Endothelial cell of umbilical vein (primary cell): Measurements from ENCODE around the gene SH3TC1. TPM values are rescaled to one million over a fixed set of nuclear protein-coding genes. Genes with fewer than 3 reads are reported as not detected.

Experiments used
- BruUV-seq: library from RNA; stranded (reverse); fragments of 400-500 nt; replicated peaks from 2 replicates; lab custom pipeline; 2021; lab: Mats Ljungman, UMichigan
- CTCF ChIA-PET: fragments of 300-600, 350-600 bp; sonication (Branson Sonifier 250); formaldehyde crosslinking; loops from one replicate; lab custom pipeline; 2021; ENCODE audit warnings: antibody characterized with exemption, inconsistent platforms; lab: Charles Lee
- POLR2A ChIA-PET: fragments of 300-600, 350-600 bp; sonication (Branson Sonifier 250); formaldehyde crosslinking; loops from one replicate; lab custom pipeline; 2021; ENCODE audit warnings: antibody characterized with exemption, inconsistent platforms; lab: Charles Lee
- DNase-seq: peaks from one replicate; pipeline ENCODE4 v3.0.0-alpha.2; 2011; ENCODE audit warnings: low read depth, low spot score
- FAIRE-seq: peaks from 2 replicates; lab custom pipeline; 2011; peaks lifted over from hg19 to GRCh38; lab: Jason Lieb, UNC
- H2AFZ ChIP-seq: 2 replicates; pipeline ENCODE4 v1.6.0; 2012; ENCODE audit warnings: low read depth, low read length, control low read depth, inconsistent platforms
- H3K27ac ChIP-seq: 2 replicates; pipeline ENCODE4 v1.5.1; 2011; ENCODE audit warnings: low read depth, mild to moderate bottlenecking, control low read depth, low read length, moderate library complexity; ENCODE audit not compliant: insufficient read depth
- H3K27me3 ChIP-seq, 2 experiments: 2 replicates each; pipeline versions ENCODE4 v1.6.0 to v1.6.1; 2011; ENCODE audit warnings: low read length in 2 of 2, mixed read lengths in 1 of 2; ENCODE audit not compliant: control insufficient read depth in 2 of 2, insufficient read depth in 2 of 2
- H3K36me3 ChIP-seq, 2 experiments: 2 replicates in 1 of 2; 3 replicates in 1 of 2; pipeline ENCODE4 v1.5.1; 2011; ENCODE audit warnings: low read length in 2 of 2, mild to moderate bottlenecking in 1 of 2, moderate library complexity in 1 of 2; ENCODE audit not compliant: control insufficient read depth in 2 of 2, insufficient read depth in 2 of 2; ENCODE audit errors: extremely low read depth in 1 of 2
- H3K4me1 ChIP-seq: 3 replicates; pipeline ENCODE4 v1.5.1; 2011; ENCODE audit warnings: mild to moderate bottlenecking, low read length; ENCODE audit not compliant: control insufficient read depth, insufficient read depth; ENCODE audit errors: extremely low read depth
- H3K4me2 ChIP-seq: 2 replicates; pipeline ENCODE4 v1.6.1; 2011; ENCODE audit warnings: low read length, control low read depth, mixed read lengths; ENCODE audit not compliant: insufficient read depth
- H3K4me3 ChIP-seq, 3 experiments: fragments of 200-600 bp in 1 of 3; sonication (generic), shearing (Covaris generic) in 1 of 3; replicated peaks in 1 of 3; 2 replicates each; pipeline ENCODE4 v1.5.1; 2011 to 2016; ENCODE audit warnings: control low read depth in 3 of 3, low read length in 3 of 3, mild to moderate bottlenecking in 2 of 3, inconsistent platforms in 1 of 3, low read depth in 1 of 3, moderate library complexity in 1 of 3; ENCODE audit not compliant: insufficient read depth in 1 of 3
- H3K79me2 ChIP-seq: 2 replicates; pipeline ENCODE4 v1.6.0; 2012; ENCODE audit warnings: low read length, inconsistent platforms; ENCODE audit not compliant: control insufficient read depth, insufficient read depth
- H3K9ac ChIP-seq: replicated peaks from 2 replicates; pipeline ENCODE3; 2011; ENCODE audit warnings: low read length, control low read depth; ENCODE audit not compliant: insufficient read depth; ENCODE audit errors: extremely low read depth
- H3K9me1 ChIP-seq: replicated peaks from 3 replicates; pipeline ENCODE4 v1.6.0; 2011; ENCODE audit warnings: mild to moderate bottlenecking, low read length; ENCODE audit not compliant: control insufficient read depth, insufficient read depth; ENCODE audit errors: extremely low read depth
- H3K9me3 ChIP-seq: replicated peaks from 2 replicates; pipeline ENCODE4 v1.5.1; 2012; ENCODE audit warnings: low read length, inconsistent platforms; ENCODE audit not compliant: control insufficient read depth, insufficient read depth
- H4K20me1 ChIP-seq: replicated peaks from 2 replicates; pipeline ENCODE3; 2011; ENCODE audit warnings: mild to moderate bottlenecking, low read length; ENCODE audit not compliant: control insufficient read depth, insufficient read depth; ENCODE audit errors: extremely low read depth
- CTCF ChIP-seq, 2 donors: IDR thresholded peaks; 1 replicate in 1 of 2; 2 replicates in 1 of 2; pipeline ENCODE4 v1.5.1; 2011; ENCODE audit warnings: low read length in 2 of 2, mild to moderate bottlenecking in 2 of 2, moderate library complexity in 2 of 2, control low read depth in 1 of 2, inconsistent platforms in 1 of 2, low read depth in 1 of 2; ENCODE audit not compliant: insufficient read depth in 1 of 2; ENCODE audit errors: extremely low read depth in 1 of 2
- EZH2 ChIP-seq: IDR thresholded peaks from 2 replicates; pipeline ENCODE4 v1.6.1; 2012; ENCODE audit warnings: borderline replicate concordance, low read depth, mild to moderate bottlenecking, moderate library complexity, low read length, inconsistent platforms; ENCODE audit not compliant: severe bottlenecking
- FOS ChIP-seq: IDR thresholded peaks from 2 replicates; pipeline ENCODE4 v1.6.1; 2011; ENCODE audit warnings: mild to moderate bottlenecking, low read length, moderate library complexity, borderline replicate concordance; ENCODE audit not compliant: insufficient read depth
- JUN ChIP-seq: IDR thresholded peaks from 2 replicates; pipeline ENCODE4 v1.6.1; 2011; ENCODE audit warnings: borderline replicate concordance, low read depth; ENCODE audit not compliant: insufficient read length, insufficient read depth
- MAX ChIP-seq: IDR thresholded peaks from 2 replicates; pipeline ENCODE4 v1.6.1; 2011; ENCODE audit not compliant: insufficient read depth, insufficient read length
- MYC ChIP-seq: IDR thresholded peaks from one replicate; pipeline ENCODE4 v1.6.1; 2011; ENCODE audit warnings: mild to moderate bottlenecking, low read depth, low read length
- POLR2A ChIP-seq: IDR thresholded peaks from 2 replicates; pipeline ENCODE4 v1.6.1; 2012; ENCODE audit warnings: low read depth, mild to moderate bottlenecking, control low read depth, low read length
- POLR2AphosphoS5 ChIP-seq: IDR thresholded peaks from 2 replicates; pipeline ENCODE4 v1.6.1; 2012; ENCODE audit warnings: low read depth, mild to moderate bottlenecking, control low read depth, low read length, moderate library complexity; ENCODE audit not compliant: insufficient read depth
- dilution Hi-C: fragments of 300-500 bp; cut with MboI; formaldehyde crosslinking; loops from one replicate; pipeline ENCODE4 v1.15.0; 2019; ENCODE audit warnings: low sequenced_read_pairs; ENCODE audit not compliant: extremely low pct_ligation_motif_present
- intact Hi-C: fragments of 100-400 bp; cut with micrococcal nuclease; formaldehyde crosslinking; loops from one replicate; pipeline ENCODE4 v1.10.0; 2022
- polyA plus RNA-seq, 4 experiments: library from polyadenylated mRNA; depleted of rRNA in 3 of 4; stranded (reverse) in 3 of 4; unstranded in 1 of 4; fragments of >200 nt; gene quantifications; 2 replicates each; pipeline versions ENCODE4 v1.2.1 to v1.2.3, GENCODE V29; 2011 to 2012; ENCODE audit warnings: missing spikeins in 1 of 4
- total RNA-seq: library from RNA; stranded (reverse); gene quantifications from 2 replicates; pipeline ENCODE4 v1.2.3, GENCODE V29; 2021

The SH3TC1 gene
- total and polyA plus RNA-seq, 2 donors (not counting 3 experiments of a cell fraction or from before 2014, with no cell fraction given), result 96.5 to 192 TPM

- Histone ChIP-seq H4K20me1 (no peaks in the 10 kb centered on the region), H3K9ac (no peak overlapping the region), H3K4me3 (no peak overlapping the region), H2AFZ (no peak overlapping the region), H3K4me1 (no peaks in the 10 kb centered on the region), H3K79me2 (no peaks in the 10 kb centered on the region), H3K27me3 (peaks cover 0 to 3% of the 10 kb centered on the region in 2 experiments), H3K9me1 (no peaks in the 10 kb centered on the region), H3K9me3 (no peaks in the 10 kb centered on the region), H3K27ac (no peak overlapping the region), H3K36me3 (no peaks in the 10 kb centered on the region), H3K4me2 (no peak overlapping the region)
- intact Hi-C loops (no loop called here), dilution Hi-C loops (no loop called here)
- BruUV-seq, result no TSS peak
- ChIA-PET POLR2A (no interaction called here), CTCF (interaction anchor here (1.3 kb wide), 1 partner anchor 12 kb away, joined by 5 read pairs; no protein-coding TSS in a partner anchor)
- no peak for FAIRE-seq
- DNase-seq, result no peak
- TF ChIP-seq CTCF (IDR thresholded peaks at IDR 0.05; ENCODE audit: extremely low read depth in 1 of 2, insufficient read depth in 1 of 2, low read depth in 1 of 2, low read length in 2 of 2), result no peak
- TF ChIP-seq MAX, result no peak
- no peak for TF ChIP-seq MYC
- TF ChIP-seq FOS, result no peak
- no peak for TF ChIP-seq POLR2A
- TF ChIP-seq JUN, result no peak
- no peak for TF ChIP-seq POLR2AphosphoS5
- TF ChIP-seq EZH2, result no peak
Measured at GRCh38 chr4:8254076-8254475, 55.0 kb downstream of the SH3TC1 start.
